Measurements from ENCODE around the gene NLRC5. TPM values are rescaled to one million over a fixed set of nuclear protein-coding genes. Genes with fewer than 3 reads are reported as not detected.

The NLRC5 gene
- total RNA-seq, 3 donors from 2014 or later (not counting 1 experiment from before 2014, with no cell fraction given): 320 to 563 (median 535) TPM

DNA sequence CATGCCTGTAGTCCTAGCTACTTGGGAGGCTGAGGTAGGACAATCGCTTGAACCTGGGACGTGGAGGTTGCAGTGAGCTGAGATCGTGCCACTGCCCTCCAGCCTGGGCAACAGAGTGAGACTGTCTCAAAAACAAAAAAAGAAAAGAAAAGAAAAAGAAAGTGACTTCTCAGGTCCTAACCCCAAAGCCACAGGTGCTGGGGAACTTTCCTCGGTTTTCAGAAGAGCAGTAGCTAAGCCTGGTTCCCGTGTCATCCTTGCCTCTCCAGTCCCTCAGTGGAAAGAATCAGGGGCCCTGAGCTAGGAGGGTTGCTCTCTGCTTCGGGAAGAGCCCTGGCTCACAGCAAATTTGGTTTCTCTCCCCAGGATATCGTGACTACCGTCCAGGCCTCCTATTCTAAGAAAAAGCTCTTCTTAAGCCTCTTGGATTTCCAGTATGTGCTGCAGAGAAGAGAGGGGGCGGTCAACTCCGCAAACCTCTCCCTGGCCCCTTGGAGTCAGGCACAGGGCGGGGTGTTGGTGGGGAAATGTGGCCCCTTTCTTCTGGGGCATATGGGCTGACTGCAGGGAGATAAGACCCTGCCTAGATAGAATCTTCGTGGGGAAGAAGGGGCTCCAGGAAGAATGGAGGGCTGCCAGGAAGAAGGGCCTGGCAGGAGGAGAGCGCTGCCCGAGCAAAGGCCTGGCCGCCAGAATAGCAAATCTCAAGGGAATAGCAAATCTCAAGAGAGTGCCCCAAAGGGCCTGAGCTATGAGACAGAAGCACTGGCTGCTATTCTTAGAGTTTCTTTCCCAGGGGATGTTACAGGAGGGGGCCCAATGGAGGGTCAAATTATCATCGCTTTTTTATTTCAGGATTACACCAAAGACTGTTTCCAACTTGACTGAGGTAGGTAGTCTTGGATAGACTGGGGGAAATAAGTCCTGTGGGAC, 8.3 kb upstream of the NLRC5 start:
- DNase-seq: no peak

DNA sequence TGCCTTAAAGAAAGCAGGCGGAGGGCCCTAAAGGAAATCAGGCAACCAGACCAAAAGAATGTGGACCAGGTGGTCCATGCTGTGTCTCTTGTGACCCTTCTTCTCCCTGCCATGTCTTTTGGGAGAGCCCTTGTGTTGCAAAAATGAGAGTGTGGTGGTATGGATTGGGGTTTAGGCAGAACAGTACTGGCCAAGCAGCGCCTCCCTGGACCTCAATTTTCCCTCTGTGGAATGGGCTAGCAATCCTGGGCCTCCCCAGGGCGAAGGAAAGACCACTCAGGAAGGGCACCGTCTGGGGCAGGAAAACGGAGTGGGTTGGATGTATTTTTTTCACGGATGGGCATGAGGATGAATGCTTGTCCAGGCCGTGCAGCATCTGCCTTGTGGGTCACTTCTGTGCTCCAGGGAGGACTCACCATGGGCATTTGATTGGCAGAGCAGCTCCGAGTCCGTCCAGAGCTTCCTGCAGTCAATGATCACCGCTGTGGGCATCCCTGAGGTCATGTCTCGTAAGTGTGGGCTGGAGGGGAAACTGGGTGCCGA, 7.6 kb upstream of the NLRC5 start:
- Mint-ChIP-seq H3K4me3 (no peak overlapping the region), H3K36me3 (no peaks in the 10 kb centered on the region), H3K9me3 (no peaks in the 10 kb centered on the region), H3K4me1 (peaks cover 19 to 20% of the 10 kb centered on the region in 2 donors), H3K27me3 (ENCODE audit: low read depth in 2 of 2) (peaks cover 0 to 3% of the 10 kb centered on the region in 2 donors), H3K27ac (no peak overlapping the region)
- ATAC-seq (no peak), DNase-seq (no peak)
- intact Hi-C loops (cut with micrococcal nuclease): no loop called here
- no peaks in the 10 kb centered on the region for H3K9me3 ChIP-seq (ENCODE audit: control insufficient read depth, insufficient read depth, low read length)
- H3K27ac ChIP-seq (ENCODE audit: low read length): no peak overlapping the region
- TF ChIP-seq, protein P1, sequence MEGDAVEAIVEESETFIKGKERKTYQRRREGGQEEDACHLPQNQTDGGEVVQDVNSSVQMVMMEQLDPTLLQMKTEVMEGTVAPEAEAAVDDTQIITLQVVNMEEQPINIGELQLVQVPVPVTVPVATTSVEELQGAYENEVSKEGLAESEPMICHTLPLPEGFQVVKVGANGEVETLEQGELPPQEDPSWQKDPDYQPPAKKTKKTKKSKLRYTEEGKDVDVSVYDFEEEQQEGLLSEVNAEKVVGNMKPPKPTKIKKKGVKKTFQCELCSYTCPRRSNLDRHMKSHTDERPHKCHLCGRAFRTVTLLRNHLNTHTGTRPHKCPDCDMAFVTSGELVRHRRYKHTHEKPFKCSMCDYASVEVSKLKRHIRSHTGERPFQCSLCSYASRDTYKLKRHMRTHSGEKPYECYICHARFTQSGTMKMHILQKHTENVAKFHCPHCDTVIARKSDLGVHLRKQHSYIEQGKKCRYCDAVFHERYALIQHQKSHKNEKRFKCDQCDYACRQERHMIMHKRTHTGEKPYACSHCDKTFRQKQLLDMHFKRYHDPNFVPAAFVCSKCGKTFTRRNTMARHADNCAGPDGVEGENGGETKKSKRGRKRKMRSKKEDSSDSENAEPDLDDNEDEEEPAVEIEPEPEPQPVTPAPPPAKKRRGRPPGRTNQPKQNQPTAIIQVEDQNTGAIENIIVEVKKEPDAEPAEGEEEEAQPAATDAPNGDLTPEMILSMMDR (IDR thresholded peaks at IDR 0.05): no peak
- no peaks in the 10 kb centered on the region for H3K36me3 ChIP-seq (ENCODE audit: control insufficient read depth, insufficient read depth, low read length)
- no peaks in the 10 kb centered on the region for H3K27me3 ChIP-seq (ENCODE audit: control insufficient read depth, insufficient read depth, low read length)
- peaks cover 30% of the 10 kb centered on the region for H3K4me1 ChIP-seq (ENCODE audit: control insufficient read depth, insufficient read depth, low read length)
- WGBS (ENCODE audit: insufficient coverage): 86% methylated on average over 12 of the region's 12 CpGs
- H3K4me3 ChIP-seq (ENCODE audit: low read length): no peak overlapping the region

More for the DNA sequence above, 8.3 kb upstream of the NLRC5 start:
- 61% methylated on average over 16 of the region's 16 CpGs for WGBS (ENCODE audit: insufficient coverage)
- Mint-ChIP-seq H3K36me3 (no peaks in the 10 kb centered on the region), H3K9me3 (no peaks in the 10 kb centered on the region), H3K27ac (peak overlapping the region in 1 of 2 donors; percentile 38), H3K4me3 (no peak overlapping the region), H3K27me3 (ENCODE audit: low read depth in 2 of 2) (peaks cover 0 to 6% of the 10 kb centered on the region in 2 donors), H3K4me1 (peaks cover 19 to 20% of the 10 kb centered on the region in 2 donors)
- ATAC-seq: no peak
- intact Hi-C loops (cut with micrococcal nuclease): no loop called here
- H3K9me3 ChIP-seq (ENCODE audit: control insufficient read depth, insufficient read depth, low read length): no peaks in the 10 kb centered on the region
- H3K27ac ChIP-seq (ENCODE audit: low read length): no peak overlapping the region
- no peaks in the 10 kb centered on the region for H3K36me3 ChIP-seq (ENCODE audit: control insufficient read depth, insufficient read depth, low read length)
- no peak overlapping the region for H3K4me3 ChIP-seq (ENCODE audit: low read length)
- H3K4me1 ChIP-seq (ENCODE audit: control insufficient read depth, insufficient read depth, low read length): peaks cover 23% of the 10 kb centered on the region
- H3K27me3 ChIP-seq (ENCODE audit: control insufficient read depth, insufficient read depth, low read length): no peaks in the 10 kb centered on the region
- TF ChIP-seq, protein P1 (IDR thresholded peaks at IDR 0.05): no peak

DNA sequence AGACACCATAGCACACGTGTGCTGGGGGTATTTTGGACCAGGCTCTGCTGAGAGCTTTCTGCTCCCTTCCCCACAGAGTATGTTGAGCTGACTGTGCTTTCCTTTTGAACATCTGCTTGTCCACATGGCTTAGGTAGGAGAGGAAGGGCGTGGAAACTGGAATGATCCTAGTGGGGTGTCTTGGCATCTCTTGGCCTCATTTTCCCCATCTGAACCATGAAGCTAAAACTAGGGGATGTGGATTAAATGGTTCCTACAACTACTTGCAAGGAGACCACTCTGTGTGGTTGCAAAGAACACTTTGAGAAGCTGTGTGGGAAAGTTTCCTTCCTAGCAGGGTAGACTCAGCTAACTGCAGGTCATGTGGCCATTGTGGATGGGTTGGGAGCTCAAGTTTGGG, 6.7 kb upstream of the NLRC5 start:
- TF ChIP-seq, protein P1 (IDR thresholded peaks at IDR 0.05): no peak
- H3K4me3 ChIP-seq (ENCODE audit: low read length): no peak overlapping the region
- Mint-ChIP-seq H3K4me1 (peaks cover 22 to 23% of the 10 kb centered on the region in 2 donors), H3K4me3 (no peak overlapping the region), H3K36me3 (no peaks in the 10 kb centered on the region), H3K9me3 (no peaks in the 10 kb centered on the region), H3K27me3 (ENCODE audit: low read depth in 2 of 2) (no peaks in the 10 kb centered on the region), H3K27ac (no peak overlapping the region)
- no peak for ATAC-seq
- no peaks in the 10 kb centered on the region for H3K27me3 ChIP-seq (ENCODE audit: control insufficient read depth, insufficient read depth, low read length)
- H3K9me3 ChIP-seq (ENCODE audit: control insufficient read depth, insufficient read depth, low read length): no peaks in the 10 kb centered on the region
- H3K36me3 ChIP-seq (ENCODE audit: control insufficient read depth, insufficient read depth, low read length): no peaks in the 10 kb centered on the region
- H3K27ac ChIP-seq (ENCODE audit: low read length): no peak overlapping the region
- 100% methylated on average over 2 of the region's 2 CpGs for WGBS (ENCODE audit: insufficient coverage)
- no peak for DNase-seq
- peaks cover 35% of the 10 kb centered on the region for H3K4me1 ChIP-seq (ENCODE audit: control insufficient read depth, insufficient read depth, low read length)
- intact Hi-C loops (cut with micrococcal nuclease): no loop called here

All from natural killer cell (primary cell).